PC-3 (cell line): ENCODE data around the gene MPO. TPM values are rescaled to one million over a fixed set of nuclear protein-coding genes. Genes with fewer than 3 reads are reported as not detected.

Experiments
- ATAC-seq: fragments of 200-7000 bp; cut with Tn5 transposase; 2 replicates; pipeline ENCODE4 v1.9.1; 2020; ENCODE audit warnings: mild to moderate bottlenecking, moderate library complexity
- BruUV-seq: library from RNA; stranded (reverse); fragments of 400-500 nt; replicated peaks from 2 replicates; lab custom pipeline; 2021; lab: Mats Ljungman, UMichigan
- CTCF ChIA-PET: fragments of 300-600 bp; sonication (Branson Sonifier 250); formaldehyde crosslinking; loops from one replicate; lab custom pipeline; 2022; ENCODE audit warnings: antibody characterized with exemption; lab: Charles Lee
- POLR2A ChIA-PET: fragments of 300-600 bp; sonication (Branson Sonifier 250); formaldehyde crosslinking; loops from one replicate; lab custom pipeline; 2022; ENCODE audit warnings: antibody characterized with exemption; ENCODE audit not compliant: unreplicated experiment; lab: Charles Lee
- DNase-seq: peaks from one replicate; pipeline ENCODE4 v3.0.0-alpha.2; 2015
- H2AFZ ChIP-seq: fragments of 300-600 bp; sonication (generic); 2 replicates; pipeline ENCODE4 v1.6.0; 2016; ENCODE audit warnings: antibody characterized with exemption, low read length
- H3F3A ChIP-seq: fragments of 300-600 bp; sonication (generic); one replicate; pipeline ENCODE4 v1.6.0; 2017; ENCODE audit warnings: antibody characterized with exemption, low read length, control low read depth, mild to moderate bottlenecking; ENCODE audit not compliant: unreplicated experiment
- H3K27ac ChIP-seq: fragments of 300-600 bp; sonication (generic); 2 replicates; pipeline ENCODE4 v1.5.1; 2016; ENCODE audit warnings: mild to moderate bottlenecking, low read length
- H3K27me3 ChIP-seq: fragments of 300-600 bp; sonication (generic); 2 replicates; pipeline ENCODE4 v1.6.1; 2016; ENCODE audit warnings: low read length, mixed read lengths
- H3K36me3 ChIP-seq: fragments of 300-600 bp; sonication (generic); 2 replicates; pipeline ENCODE4 v1.6.1; 2016; ENCODE audit warnings: low read depth, mixed run types, low read length, mixed read lengths
- H3K4me1 ChIP-seq: fragments of 300-600 bp; sonication (generic); 2 replicates; pipeline ENCODE4 v1.5.1; 2016; ENCODE audit warnings: low read length; ENCODE audit not compliant: insufficient read depth
- H3K4me2 ChIP-seq: fragments of 300-600 bp; sonication (generic); 2 replicates; pipeline ENCODE4 v1.6.0; 2016; ENCODE audit warnings: low read length
- H3K4me3 ChIP-seq: fragments of 300-600 bp; sonication (generic); 2 replicates; pipeline ENCODE4 v1.5.1; 2016; ENCODE audit warnings: mild to moderate bottlenecking, low read length, mixed read lengths
- H3K79me2 ChIP-seq: fragments of 300-600 bp; sonication (generic); 2 replicates; pipeline ENCODE4 v1.6.1; 2017; ENCODE audit warnings: low read length, mixed read lengths
- H3K9ac ChIP-seq: fragments of 300-600 bp; sonication (generic); 2 replicates; pipeline ENCODE4 v1.6.0; 2016; ENCODE audit warnings: mild to moderate bottlenecking, low read length
- H3K9me2 ChIP-seq: fragments of 300-600 bp; sonication (generic); replicated peaks from 2 replicates; pipeline ENCODE4 v1.6.1; 2016; ENCODE audit warnings: mixed run types, low read length, mixed read lengths
- H3K9me3 ChIP-seq: fragments of 300-600 bp; sonication (generic); 2 replicates; pipeline ENCODE4 v1.6.1; 2016; ENCODE audit warnings: low read length, mixed read lengths
- H4K20me1 ChIP-seq: fragments of 300-600 bp; sonication (generic); 2 replicates; pipeline ENCODE4 v1.6.1; 2016; ENCODE audit warnings: low read length, mixed read lengths
- EZH2 ChIP-seq: fragments of 300-600 bp; sonication (generic); IDR thresholded peaks from one replicate; pipeline ENCODE4 v1.6.1; 2017; ENCODE audit warnings: antibody characterized with exemption, mild to moderate bottlenecking, low read length; ENCODE audit not compliant: unreplicated experiment
- EZH2phosphoT487 ChIP-seq: fragments of 300-600 bp; sonication (generic); IDR thresholded peaks from 2 replicates; pipeline ENCODE4 v1.6.1; 2018; ENCODE audit warnings: mild to moderate bottlenecking, antibody characterized with exemption, low read length, borderline replicate concordance
- intact Hi-C: fragments of 100-400 bp; cut with micrococcal nuclease; formaldehyde crosslinking; loops from 2 replicates; pipeline ENCODE4 v1.9.0; 2023
- total RNA-seq: library from RNA; depleted of rRNA; stranded (reverse); fragments of >200 nt; gene quantifications from 2 replicates; pipeline ENCODE4 v1.2.3, GENCODE V29; 2014
- TF ChIP-seq, protein P1 (sequence below): fragments of 300-600 bp; sonication (generic); conservative IDR thresholded peaks from 2 replicates; pipeline ENCODE4 v1.5.1; 2017; ENCODE audit warnings: antibody characterized with exemption, low read depth, mild to moderate bottlenecking, low read length

MPO gene
- total RNA-seq, 1 experiment from 2014 or later, result not detected

DNA sequence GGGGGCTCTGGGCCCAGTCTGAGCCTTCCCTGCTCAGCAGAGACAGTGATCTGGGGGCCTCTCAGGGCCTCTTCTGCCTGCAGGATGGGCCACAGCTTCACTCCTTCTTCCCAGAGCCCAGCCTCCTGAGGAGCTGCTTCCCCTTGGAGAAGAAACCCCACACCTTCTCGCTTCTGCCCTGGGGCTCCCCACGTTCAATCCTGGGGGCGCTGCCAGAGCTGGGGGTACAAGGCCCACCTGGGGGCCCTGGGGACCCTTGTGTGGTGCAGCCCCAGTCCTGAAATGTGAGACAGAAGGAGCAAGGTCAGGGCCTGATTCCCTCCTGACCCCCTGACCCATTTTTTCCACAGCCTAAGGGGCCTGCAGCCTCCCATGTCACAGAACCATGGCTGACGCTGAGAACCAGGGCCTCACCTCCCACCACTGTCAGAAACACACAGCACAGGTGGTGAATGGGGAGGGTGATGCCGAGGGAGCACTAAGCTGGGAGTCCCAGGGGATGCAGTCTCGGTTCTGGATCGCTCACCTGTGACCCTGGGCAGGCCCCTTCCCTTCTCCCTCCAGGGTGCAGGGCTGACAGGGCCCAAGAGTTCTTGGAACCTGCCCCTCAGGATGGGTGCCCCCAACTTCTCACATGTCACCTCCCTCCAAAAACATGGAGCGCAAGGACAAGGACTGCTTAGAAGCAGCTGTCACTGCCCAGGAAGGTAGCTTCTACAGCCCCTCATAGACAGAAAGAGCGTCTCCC lies 21.6 kb upstream of the MPO start:
- no TSS peak for BruUV-seq
- DNase-seq, result no peak
- no peak overlapping the region for H3K4me3 ChIP-seq
- no peaks in the 10 kb centered on the region for H3K4me1 ChIP-seq
- TF ChIP-seq EZH2, result no peak
- no peak for TF ChIP-seq EZH2phosphoT487
- TF ChIP-seq, protein P1, sequence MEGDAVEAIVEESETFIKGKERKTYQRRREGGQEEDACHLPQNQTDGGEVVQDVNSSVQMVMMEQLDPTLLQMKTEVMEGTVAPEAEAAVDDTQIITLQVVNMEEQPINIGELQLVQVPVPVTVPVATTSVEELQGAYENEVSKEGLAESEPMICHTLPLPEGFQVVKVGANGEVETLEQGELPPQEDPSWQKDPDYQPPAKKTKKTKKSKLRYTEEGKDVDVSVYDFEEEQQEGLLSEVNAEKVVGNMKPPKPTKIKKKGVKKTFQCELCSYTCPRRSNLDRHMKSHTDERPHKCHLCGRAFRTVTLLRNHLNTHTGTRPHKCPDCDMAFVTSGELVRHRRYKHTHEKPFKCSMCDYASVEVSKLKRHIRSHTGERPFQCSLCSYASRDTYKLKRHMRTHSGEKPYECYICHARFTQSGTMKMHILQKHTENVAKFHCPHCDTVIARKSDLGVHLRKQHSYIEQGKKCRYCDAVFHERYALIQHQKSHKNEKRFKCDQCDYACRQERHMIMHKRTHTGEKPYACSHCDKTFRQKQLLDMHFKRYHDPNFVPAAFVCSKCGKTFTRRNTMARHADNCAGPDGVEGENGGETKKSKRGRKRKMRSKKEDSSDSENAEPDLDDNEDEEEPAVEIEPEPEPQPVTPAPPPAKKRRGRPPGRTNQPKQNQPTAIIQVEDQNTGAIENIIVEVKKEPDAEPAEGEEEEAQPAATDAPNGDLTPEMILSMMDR, result no peak
- POLR2A ChIA-PET, result no interaction called here
- H3K9ac ChIP-seq, result no peak overlapping the region
- no peaks in the 10 kb centered on the region for H3K79me2 ChIP-seq
- no peak overlapping the region for H3K27ac ChIP-seq
- ATAC-seq, result no peak
- CTCF ChIA-PET, result interaction anchor here (0.5 to 0.6 kb wide), 2 partner anchors 452 to 851 kb away, joined by 5 to 7 read pairs; no protein-coding TSS in a partner anchor
- H4K20me1 ChIP-seq, result no peaks in the 10 kb centered on the region
- no peaks in the 10 kb centered on the region for H3K9me2 ChIP-seq
- H3F3A ChIP-seq, result no peaks in the 10 kb centered on the region
- intact Hi-C loops, result no loop called here
- no peaks in the 10 kb centered on the region for H3K36me3 ChIP-seq
- H3K9me3 ChIP-seq, result no peaks in the 10 kb centered on the region
- peaks cover 11% of the 10 kb centered on the region for H3K27me3 ChIP-seq
- H3K4me2 ChIP-seq, result no peak overlapping the region
- H2AFZ ChIP-seq, result no peak overlapping the region

DNA sequence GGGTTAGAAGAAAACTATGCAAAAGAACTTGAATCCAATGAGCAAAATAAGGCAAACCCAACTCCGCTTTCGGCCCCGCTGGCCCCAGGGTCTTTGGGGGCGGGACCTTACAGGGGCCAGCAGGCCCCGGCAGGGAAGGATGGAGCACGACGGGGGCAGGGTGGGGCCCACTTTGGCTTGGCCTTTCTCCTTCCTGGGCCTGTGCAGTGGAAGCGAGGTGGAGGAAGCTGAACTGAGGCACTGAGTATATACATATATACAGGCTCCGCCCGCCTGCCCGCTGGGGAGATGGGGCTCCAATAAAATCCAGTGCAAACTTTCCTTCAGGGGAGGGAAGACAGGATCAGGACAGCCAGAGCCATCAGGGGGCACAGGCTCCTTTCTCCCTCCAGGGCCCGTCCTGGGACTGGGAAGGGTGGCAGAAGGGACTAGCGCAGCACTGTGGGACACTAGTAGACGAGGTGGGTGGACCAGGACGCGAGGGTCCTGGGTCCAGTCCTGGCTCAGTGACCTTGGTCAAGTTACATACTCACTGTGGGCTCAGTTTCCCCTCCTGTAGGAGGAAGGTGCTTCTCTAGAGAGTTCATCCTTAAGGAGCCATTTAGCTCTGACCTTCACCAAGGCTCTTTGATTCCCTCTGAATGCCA lies 20.9 kb upstream of the MPO start:
- H3K36me3 ChIP-seq, result no peaks in the 10 kb centered on the region
- BruUV-seq, result no TSS peak

More for the DNA sequence above, 20.9 kb upstream of the MPO start:
- H3K27ac ChIP-seq, result no peak overlapping the region
- intact Hi-C loops, result no loop called here
- no peaks in the 10 kb centered on the region for H3F3A ChIP-seq
- no peak for ATAC-seq
- no peak overlapping the region for H2AFZ ChIP-seq
- DNase-seq, result no peak
- peaks cover 11% of the 10 kb centered on the region for H3K27me3 ChIP-seq
- no peaks in the 10 kb centered on the region for H3K9me3 ChIP-seq
- H3K9ac ChIP-seq, result no peak overlapping the region
- no peak overlapping the region for H3K4me3 ChIP-seq
- H3K4me1 ChIP-seq, result no peaks in the 10 kb centered on the region
- no peaks in the 10 kb centered on the region for H3K9me2 ChIP-seq
- no peak overlapping the region for H3K4me2 ChIP-seq
- TF ChIP-seq, protein P1, result no peak
- TF ChIP-seq EZH2phosphoT487, result no peak
- no peak for TF ChIP-seq EZH2
- ChIA-PET CTCF (no interaction called here), POLR2A (interaction anchor here (0.6 kb wide), 1 partner anchor 962 kb away, joined by 4 read pairs; no protein-coding TSS in a partner anchor)
- H4K20me1 ChIP-seq, result no peaks in the 10 kb centered on the region
- H3K79me2 ChIP-seq, result no peaks in the 10 kb centered on the region
